GM19193 (cell line): ENCODE results near the gene ZMIZ2.

Experiments
- POLR2A ChIP-seq: IDR thresholded peaks from 4 replicates; pipeline ENCODE4 v1.6.1; 2011; ENCODE audit not compliant: insufficient read depth, insufficient read length; ENCODE audit errors: extremely low read depth

Gene ZMIZ2

DNA sequence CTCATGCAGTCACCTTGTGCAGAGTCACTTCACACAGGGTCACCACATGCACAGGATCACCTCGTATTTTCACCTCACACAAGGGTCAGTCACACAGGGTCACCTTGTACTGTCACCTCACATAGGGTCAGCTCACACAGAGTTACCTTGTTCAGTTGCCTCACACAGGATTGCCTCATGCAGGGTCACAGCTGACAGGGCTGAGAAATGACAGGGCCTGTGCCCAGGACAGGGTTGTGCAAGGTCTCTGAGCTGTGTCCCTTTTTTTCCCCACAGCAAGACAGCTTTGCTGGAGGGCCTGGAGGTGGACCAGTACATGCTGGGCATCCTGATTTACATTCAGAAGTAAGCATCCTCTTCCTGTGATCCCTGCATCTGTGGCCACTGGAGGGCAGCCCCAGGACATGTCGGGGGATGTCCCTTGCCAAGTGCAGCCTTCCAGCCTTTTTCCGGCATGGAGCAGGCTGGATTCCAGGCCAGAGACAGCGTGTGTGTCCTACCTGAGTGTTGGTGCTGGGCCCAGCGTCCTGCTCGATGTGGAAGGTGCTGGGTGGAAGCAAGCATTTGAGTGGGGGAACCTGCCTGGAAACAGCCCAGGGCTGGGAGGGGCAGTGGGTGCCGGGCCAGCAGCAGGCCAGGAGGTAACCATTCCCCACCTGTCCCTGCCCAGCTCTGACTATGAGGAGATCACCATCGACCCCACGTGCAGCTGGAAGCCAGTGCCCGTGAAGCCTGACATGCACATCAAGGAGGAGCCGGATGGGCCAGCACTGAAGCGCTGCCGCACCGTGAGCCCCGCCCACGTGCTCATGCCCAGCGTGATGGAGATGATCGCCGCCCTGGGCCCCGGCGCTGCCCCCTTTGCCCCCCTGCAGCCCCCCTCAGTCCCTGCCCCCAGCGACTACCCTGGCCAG, 16.3 kb downstream of the ZMIZ2 start:
- no peak for TF ChIP-seq POLR2A

DNA sequence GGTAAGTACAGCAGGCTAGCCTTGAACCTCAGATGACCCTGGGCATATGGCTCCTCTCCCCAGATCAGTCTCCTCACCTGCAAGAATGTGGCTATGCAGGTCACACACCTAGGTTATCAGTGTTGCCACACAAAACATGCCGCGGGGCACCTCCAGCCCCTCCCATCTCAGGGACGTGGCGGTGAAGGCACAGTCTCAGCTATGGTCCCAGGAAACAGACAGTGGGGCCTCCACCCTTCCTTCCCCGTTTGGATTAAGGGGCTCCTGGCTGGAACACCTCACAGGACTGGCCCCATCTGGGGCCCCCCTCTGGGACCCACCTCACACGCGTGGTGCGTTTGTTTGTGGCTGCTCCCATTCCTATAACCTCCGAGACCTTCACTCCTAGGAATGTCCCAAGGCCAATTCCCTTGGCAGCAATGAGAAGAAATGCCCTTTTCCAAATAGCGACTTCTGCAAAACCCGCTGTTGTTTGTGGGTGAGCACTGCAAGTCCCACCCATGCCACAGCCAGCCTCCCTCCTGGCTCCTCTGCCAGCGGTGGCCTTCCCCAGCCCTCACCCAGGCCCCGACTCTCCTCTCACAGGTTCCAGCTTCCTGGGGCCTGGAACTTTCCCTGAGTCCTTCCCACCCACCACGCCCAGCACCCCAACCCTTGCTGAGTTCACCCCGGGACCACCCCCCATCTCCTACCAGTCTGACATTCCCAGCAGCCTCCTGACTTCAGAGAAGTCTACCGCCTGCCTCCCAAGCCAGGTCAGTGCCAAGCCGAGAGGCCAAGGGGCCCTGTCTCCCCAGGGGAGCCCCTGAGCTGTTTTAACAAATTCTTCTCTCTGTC, 17.1 kb downstream of the ZMIZ2 start:
- TF ChIP-seq POLR2A, result no peak

DNA sequence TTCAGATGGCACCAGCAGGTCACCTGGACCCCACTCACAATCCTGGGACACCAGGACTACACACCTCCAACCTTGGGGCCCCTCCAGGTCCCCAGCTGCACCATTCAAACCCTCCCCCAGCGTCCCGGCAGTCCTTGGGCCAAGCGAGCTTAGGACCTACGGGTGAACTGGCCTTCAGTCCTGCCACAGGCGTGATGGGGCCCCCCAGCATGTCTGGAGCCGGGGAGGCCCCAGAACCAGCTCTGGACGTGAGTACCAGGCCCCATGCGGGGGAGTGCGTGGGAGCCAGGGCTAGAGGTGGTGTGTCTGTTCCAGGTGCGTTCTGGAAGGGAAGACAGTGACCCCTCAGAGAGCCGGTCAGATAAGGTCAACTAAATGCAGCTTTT, 17.8 kb downstream of the ZMIZ2 start:
- no peak for TF ChIP-seq POLR2A

DNA sequence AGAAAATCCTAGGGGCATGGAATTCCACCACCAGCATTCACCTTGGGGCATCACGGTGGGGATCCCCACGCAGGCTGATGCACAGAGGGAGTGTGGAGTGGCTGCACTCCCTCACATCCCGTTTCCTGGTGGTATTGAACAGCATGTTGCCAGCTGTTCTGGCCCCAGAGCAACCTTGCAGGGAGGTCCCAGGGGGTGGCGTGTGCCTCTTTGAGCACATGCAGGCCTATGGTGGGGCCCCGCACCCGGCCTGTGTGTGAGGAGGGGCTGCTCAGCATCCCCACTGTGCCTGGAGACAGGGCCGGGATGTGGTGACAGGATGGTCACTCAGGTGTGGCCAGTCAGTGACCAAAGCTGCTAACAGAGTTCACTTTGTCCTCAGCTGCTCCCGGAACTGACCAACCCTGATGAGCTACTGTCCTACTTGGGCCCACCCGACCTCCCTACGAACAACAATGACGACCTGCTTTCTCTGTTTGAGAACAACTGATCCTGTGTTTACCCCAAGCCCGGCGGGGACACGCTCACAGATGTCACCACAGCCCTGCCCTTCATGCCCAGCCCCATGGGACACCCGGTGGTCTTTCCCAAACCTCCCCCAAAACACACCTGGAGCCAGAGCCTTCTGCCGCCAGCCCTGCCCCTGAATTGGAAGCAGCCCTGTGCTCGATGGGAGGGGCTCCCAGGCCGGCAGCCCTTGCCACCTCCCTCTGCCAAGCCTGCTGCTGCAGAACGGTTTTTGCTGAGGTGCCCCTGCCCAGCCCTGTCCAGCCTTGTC, 18.7 kb downstream of the ZMIZ2 start:
- TF ChIP-seq POLR2A, result no peak

DNA sequence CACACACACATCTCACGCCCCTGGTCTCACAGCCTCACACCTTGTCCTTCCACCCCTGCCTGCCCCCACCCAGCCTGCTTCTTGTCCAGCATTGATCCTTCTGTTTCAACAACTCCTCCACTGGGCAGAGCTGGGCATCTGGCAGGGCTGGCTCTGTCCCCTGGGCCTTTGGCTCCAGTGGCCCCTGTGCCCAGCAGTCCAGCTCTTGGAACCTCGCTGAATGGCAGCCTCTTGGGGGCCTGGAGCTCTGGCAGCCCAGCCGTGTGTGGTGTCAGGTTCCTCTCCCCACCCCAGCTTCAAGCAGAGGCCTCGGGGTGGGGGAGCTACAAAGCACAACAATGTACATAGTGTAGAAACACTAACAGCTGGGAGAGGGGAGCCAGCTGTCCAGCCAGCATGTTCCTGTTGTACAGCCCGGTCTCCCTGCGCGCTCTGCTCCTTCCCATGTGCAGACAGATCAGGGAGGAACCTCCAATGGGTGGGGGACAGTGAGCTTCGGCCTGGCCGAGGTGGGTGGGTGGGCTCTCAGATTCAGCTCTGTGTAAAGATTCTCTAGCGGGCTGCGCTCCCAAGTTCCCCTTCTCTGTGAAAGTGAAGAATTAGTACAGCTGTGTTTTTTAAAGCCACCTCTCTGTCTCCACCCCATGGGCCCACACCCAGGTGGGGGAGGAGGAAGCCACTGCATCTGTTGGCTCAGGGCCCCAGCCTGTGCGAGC, 19.4 kb downstream of the ZMIZ2 start:
- TF ChIP-seq POLR2A, result no peak

DNA sequence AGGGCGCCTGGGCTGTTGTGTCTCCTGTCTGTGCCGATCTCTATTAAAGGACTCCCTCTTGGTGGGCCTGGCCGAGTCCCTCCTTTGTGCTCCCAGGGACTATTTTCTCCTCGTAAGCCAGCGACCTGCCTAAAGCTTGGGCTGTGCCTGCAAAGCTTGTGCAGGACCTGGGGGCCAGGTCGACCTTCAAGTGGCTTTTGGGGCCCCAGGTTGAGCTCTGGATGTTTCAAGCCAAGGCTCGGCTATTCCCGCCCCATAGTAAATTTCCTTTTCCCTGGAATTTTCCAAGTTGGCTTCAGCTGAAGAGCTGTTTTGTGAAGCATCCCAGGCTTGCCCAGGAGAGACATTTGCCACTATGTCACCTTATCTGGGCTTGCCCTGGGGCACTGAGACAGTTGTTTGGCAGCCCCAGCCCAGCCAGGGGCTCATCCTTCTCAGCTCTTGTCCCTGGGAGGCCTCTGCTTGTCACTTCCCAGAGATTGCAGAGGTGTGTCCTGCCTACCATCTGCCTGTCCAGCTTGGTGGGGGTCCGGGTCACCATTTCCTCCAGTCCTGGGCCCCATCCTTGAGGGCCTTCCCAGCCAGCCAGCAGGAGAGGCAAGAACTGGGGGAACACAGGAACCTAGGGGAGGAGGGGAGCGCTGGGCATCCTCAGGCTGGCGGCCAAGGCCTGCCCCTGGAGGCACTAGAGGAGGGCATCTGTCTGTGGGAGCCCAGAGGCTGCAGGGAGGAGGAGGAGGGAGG, 20.2 kb downstream of the ZMIZ2 start:
- TF ChIP-seq POLR2A, result no peak

DNA sequence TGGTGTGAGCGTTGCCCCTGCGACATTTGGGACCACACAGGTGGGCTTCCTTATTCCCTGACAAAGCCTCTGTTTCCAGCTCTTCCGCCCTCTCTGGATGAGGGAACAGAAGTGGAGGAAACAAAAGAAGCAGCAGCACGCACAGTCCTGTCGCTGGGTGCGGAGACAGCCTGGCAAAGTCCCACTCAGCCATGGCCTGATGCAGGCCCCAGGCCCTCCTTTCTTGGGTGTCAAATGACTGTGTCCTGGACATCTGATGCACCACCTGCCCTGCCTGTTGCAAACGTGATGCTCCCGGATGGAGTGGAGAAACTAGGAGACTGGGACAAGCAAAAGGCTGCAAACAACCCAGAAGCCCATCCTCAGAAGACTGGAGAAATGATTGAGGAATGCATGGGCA, 20.7 kb downstream of the ZMIZ2 start:
- no peak for TF ChIP-seq POLR2A

DNA sequence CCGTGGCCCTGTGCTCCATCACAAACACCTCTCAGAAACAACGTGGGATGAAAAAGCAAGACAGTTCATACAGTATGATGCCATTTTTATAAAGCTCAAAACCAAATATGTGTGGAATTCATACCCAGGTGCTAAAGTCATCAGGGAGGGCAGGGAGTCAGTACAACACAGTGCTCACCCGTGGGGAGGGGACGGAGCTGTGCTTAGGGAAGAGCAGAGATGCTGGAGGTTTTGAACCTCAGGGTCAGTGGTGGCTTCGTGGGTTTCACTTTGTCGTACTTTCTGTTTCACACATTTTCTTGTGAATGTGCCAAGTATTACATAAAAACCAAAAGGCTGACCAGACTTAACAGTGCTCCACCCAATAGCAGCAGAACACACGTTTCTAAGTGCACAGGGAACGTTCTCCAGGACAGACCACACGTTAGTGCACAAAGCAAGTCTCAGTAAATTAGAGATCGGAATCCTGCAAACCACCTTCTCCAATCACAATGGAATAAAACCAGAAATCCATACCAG, 21.2 kb downstream of the ZMIZ2 start:
- TF ChIP-seq POLR2A, result no peak

DNA sequence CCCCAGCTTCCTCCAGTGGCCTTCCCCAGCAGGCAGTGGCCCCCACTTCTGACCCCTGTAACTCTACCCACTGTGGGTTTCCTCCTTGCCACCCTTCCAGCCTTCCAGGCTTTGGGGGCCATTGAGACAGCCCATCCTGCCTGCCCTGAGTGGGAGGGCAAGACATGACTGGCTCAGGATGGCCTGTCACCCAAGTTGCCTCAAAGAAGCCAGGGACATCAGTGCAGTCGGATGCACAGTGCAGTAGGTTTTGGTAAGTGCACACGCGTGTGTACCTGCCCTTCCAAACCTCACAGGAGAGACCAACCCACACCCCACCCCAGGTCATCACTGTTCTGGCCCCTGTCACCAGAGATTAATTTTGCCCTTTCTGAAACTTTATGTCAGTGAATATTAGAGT, 22.7 kb downstream of the ZMIZ2 start:
- no peak for TF ChIP-seq POLR2A

DNA sequence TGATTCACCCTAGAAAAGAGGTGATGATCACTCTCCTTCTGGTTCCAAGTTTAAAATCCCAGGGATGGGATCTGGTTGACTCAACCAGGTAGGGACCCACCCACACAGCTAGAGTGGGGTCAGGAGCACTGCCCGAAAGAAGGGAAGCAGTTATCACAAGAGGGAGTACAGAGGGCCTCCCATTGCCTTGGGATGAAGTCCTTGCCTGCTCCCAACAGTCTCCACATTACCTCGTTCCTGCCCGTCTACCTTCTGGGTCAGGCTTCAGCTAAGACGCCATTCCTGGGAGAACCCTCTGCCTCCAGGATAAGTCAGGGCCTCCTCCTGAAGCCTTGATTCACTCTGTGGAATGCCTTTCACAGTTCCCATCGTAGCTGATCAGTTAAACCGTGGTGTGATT, 23.8 kb downstream of the ZMIZ2 start:
- no peak for TF ChIP-seq POLR2A

DNA sequence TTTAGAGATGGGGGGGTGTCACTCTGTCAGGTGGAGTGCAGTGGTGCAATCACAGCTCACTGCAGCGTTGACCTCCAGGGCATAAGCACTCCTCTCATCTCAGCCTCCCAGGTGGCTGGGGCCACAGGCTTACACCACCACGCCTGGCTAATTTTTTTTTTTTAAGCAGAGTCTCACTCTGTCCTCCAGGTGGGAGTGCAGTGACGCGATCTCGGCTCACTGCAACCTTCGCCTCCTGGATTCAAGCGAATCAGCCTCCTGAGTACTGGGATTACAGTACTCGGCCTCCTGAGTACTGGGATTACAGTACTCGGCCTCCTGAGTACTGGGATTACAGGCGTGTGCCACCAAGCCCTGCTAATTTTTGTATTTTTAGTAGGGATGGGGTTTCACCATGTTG, 24.2 kb downstream of the ZMIZ2 start:
- no peak for TF ChIP-seq POLR2A

DNA sequence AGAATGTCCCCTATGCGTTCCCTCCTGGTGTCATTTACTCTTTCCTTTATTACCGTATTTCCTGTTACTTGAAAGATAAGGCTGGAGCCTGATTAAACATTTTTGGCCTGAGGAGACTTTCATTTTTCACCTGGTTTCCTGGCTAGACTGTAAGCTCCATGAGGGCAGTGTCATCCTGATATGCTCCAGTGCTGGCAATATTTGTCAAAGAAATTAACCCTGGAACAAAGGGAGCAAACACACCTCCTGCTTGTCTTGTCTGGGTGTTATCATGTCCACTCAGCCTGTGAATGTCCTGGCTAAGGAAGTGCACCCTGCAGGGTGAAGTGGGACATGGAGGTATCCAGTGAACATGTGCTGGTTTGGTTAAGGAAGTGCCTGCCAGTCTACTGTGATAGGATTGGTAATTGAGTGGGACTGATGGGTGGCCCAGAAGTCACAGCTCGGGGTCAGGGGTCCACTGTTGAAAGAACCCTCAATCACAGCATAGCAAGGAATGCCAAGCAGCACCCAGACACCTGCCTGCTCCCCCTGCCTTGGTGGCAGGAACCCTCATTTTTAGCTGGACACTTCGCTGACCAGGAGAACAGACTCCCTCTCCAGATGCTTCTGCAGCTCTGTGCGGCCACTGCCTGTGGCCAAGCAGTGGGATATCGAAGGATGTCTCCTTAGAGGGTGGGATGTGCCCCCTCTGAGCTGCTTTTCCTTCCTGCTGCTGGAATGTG, 26.9 kb downstream of the ZMIZ2 start:
- TF ChIP-seq POLR2A, result no peak

DNA sequence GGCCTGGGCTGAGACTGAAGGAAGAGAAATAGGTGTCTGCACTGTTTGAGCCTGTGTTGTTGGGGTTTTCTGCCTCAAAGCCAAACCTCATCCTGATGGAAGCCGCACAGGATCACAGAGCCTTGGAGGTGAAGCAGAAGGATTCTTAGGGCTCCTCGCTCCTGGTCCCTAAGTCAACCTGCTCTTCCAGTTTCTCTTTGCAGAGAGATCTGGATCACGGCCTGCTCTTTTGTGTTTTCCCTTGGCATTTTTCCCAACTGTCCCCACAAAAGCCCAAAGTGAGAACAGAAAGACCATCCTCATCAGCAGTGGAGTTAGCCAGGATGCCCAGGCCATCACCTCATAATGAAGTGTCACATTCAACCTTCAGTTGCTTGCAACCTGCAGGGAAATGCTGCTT, 27.6 kb downstream of the ZMIZ2 start:
- TF ChIP-seq POLR2A, result no peak

DNA sequence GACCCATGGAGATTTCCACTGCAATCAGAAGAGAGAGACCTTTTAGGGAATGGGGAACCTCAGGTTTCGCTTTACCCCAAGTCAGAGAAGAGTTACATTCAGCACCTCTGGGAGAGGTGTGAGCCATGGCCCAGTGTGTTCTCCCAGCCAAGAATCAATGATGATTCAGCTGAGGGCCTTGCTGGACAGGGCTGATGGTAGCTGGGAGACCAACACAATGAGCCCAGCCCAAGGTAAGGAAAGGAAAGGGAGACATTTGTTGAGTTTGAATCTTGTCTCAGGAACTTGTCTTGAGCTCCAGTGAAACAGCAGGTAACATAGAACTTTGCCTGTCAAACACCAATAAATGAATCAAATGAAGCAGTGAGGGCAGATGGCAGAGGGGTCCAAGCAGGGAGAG, 33.8 kb downstream of the ZMIZ2 start:
- no peak for TF ChIP-seq POLR2A

DNA sequence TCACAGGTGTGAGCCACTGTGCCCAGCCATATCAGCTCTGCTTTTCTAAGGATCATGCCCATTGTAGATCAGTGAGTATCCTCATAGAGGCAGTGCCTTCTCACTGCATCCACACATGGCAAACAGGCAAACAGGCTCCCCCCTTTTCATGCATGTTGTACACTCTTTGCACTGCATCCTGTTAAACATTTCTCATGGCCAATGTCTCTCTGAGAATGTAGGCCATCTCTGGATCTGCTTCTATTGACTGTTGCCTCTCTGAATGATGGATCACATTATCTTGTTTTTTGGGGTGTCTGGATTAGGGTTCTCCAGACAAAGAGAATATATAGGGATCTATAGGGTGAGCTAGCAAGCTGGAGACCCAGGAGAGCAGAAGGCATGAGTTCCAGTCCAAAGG, 34.8 kb downstream of the ZMIZ2 start:
- no peak for TF ChIP-seq POLR2A
